Measurements from ENCODE around the gene MEN1. TPM values are rescaled to one million over a fixed set of nuclear protein-coding genes. Genes with fewer than 3 reads are reported as not detected.

Gene MEN1
- total and polyA plus RNA-seq, 2 experiments from 2014 or later = 13.2 to 24.6 TPM

DNA sequence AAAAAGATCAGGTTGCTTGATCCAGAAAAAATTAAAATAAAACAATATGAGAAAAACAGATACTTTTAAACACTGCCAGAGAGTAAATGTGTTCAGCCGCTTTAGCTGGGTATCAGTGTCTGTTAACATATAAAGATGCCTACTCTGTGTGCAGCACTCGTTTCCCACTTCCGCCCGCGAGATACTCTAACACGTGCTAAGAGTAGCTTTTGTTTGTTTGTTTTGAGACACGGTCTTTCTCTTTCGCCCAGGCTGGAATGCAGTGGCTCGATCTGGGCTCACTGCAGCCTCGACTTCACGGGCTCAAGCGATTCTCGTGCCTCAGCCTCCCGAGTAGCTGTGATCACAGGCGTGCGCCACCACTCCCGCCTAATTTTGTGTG, 531 bp upstream of the MEN1 start:
- Histone ChIP-seq H3F3A (ENCODE audit: insufficient read depth) (no peaks in the 10 kb centered on the region), H3K4me3 (peak overlapping the region; percentile 93), H3K27me3 (replicated peaks; ENCODE audit: insufficient read depth) (no peaks in the 10 kb centered on the region), H4K20me1 (ENCODE audit: insufficient read depth) (no peaks in the 10 kb centered on the region), H3K36me3 (ENCODE audit: low read depth) (no peaks in the 10 kb centered on the region), H3K27ac (no peak overlapping the region), H3K9me3 (ENCODE audit: low read depth) (no peaks in the 10 kb centered on the region), H3K9ac (no peak overlapping the region), H3K9me2 (ENCODE audit: insufficient read depth) (no peaks in the 10 kb centered on the region), H3K4me2 (ENCODE audit: unreplicated experiment) (peak overlapping the region; percentile 67), H2AFZ (peak overlapping the region; percentile 66), H3K4me1 (ENCODE audit: insufficient read depth) (peaks cover 7% of the 10 kb centered on the region), H3K79me2 (ENCODE audit: insufficient read depth) (peaks cover 14% of the 10 kb centered on the region)
- DNase-seq = no peak
- TF ChIP-seq EZH2phosphoT487 (IDR thresholded peaks at IDR 0.05; ENCODE audit: insufficient read depth, low read depth) (no peak), EZH2 (IDR thresholded peaks at IDR 0.05; ENCODE audit: insufficient read depth, poor library complexity, severe bottlenecking) (no peak)
- 55% methylated on average over 17 of the region's 17 CpGs for WGBS, 2 experiments (ENCODE audit: low coverage in 1 of 2, low lambda C conversion rate in 2 of 2, missing lambda C conversion rate in 2 of 2)
- in situ Hi-C loops (cut with MboI) = no loop called here

DNA sequence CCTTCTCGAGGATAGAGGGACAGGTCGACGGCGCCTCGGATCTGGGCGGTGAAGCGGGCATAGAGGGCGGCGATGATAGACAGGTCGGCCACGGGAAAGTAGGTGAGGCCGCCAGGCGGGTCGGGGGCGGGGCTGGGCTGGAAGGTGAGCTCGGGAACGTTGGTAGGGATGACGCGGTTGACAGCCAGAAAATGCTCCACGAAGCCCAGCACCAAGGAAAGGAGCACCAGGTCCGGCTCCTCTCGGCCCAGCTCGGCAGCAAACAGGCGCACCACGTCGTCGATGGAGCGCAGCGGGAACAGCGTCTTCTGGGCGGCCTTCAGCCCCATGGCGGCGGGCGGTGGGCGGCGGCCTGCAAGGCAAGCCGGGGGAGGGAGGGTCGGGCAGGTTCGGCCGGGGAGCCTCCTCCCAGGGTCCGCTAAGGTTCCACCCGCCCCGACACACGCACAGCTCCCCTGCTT, 540 bp downstream of the MEN1 start:
- 6 to 12% methylated on average over 25 to 41 of the region's 44 CpGs for WGBS, 2 experiments (ENCODE audit: low coverage in 1 of 2, low lambda C conversion rate in 2 of 2, missing lambda C conversion rate in 2 of 2)
- H2AFZ ChIP-seq = peak overlapping the region; percentile 94
- H3F3A ChIP-seq (ENCODE audit: insufficient read depth) = no peaks in the 10 kb centered on the region
- H3K9me3 ChIP-seq (ENCODE audit: low read depth) = no peaks in the 10 kb centered on the region
- no peaks in the 10 kb centered on the region for H3K36me3 ChIP-seq (ENCODE audit: low read depth)
- H3K4me1 ChIP-seq (ENCODE audit: insufficient read depth) = peaks cover 7% of the 10 kb centered on the region
- H3K4me2 ChIP-seq (ENCODE audit: unreplicated experiment) = peak overlapping the region; percentile 86
- TF ChIP-seq EZH2 (IDR thresholded peaks at IDR 0.05; ENCODE audit: insufficient read depth, poor library complexity, severe bottlenecking) (no peak), EZH2phosphoT487 (IDR thresholded peaks at IDR 0.05; ENCODE audit: insufficient read depth, low read depth) (no peak)
- H3K9me2 ChIP-seq (ENCODE audit: insufficient read depth) = no peaks in the 10 kb centered on the region
- no peaks in the 10 kb centered on the region for H3K27me3 ChIP-seq (replicated peaks; ENCODE audit: insufficient read depth)
- no peaks in the 10 kb centered on the region for H4K20me1 ChIP-seq (ENCODE audit: insufficient read depth)
- DNase-seq = peak; percentile 57
- peak overlapping the region; percentile 84 for H3K9ac ChIP-seq
- in situ Hi-C loops (cut with MboI) = no loop called here
- H3K4me3 ChIP-seq = peak overlapping the region; percentile 93
- peaks cover 14% of the 10 kb centered on the region for H3K79me2 ChIP-seq (ENCODE audit: insufficient read depth)
- H3K27ac ChIP-seq = no peak overlapping the region

- no peak for DNase-seq
- TF ChIP-seq EZH2phosphoT487 (IDR thresholded peaks at IDR 0.05; ENCODE audit: insufficient read depth, low read depth) (no peak), EZH2 (IDR thresholded peaks at IDR 0.05; ENCODE audit: insufficient read depth, poor library complexity, severe bottlenecking) (no peak)
- H3K36me3 ChIP-seq (ENCODE audit: low read depth) = no peaks in the 10 kb centered on the region
- no peaks in the 10 kb centered on the region for H3K27me3 ChIP-seq (replicated peaks; ENCODE audit: insufficient read depth)
- no peak overlapping the region for H3K27ac ChIP-seq
- H3K4me2 ChIP-seq (ENCODE audit: unreplicated experiment) = no peak overlapping the region
- no peaks in the 10 kb centered on the region for H3F3A ChIP-seq (ENCODE audit: insufficient read depth)
- no peak overlapping the region for H3K4me3 ChIP-seq
- WGBS, 2 experiments (ENCODE audit: low coverage in 1 of 2, low lambda C conversion rate in 2 of 2, missing lambda C conversion rate in 2 of 2) = 86 to 88% methylated on average over 9 of the region's 9 CpGs
- no peaks in the 10 kb centered on the region for H4K20me1 ChIP-seq (ENCODE audit: insufficient read depth)
- peaks cover 16% of the 10 kb centered on the region for H3K4me1 ChIP-seq (ENCODE audit: insufficient read depth)
- H3K79me2 ChIP-seq (ENCODE audit: insufficient read depth) = peaks cover 14% of the 10 kb centered on the region
- H3K9me3 ChIP-seq (ENCODE audit: low read depth) = no peaks in the 10 kb centered on the region
- no peak overlapping the region for H2AFZ ChIP-seq
- no peak overlapping the region for H3K9ac ChIP-seq
- in situ Hi-C loops (cut with MboI) = no loop called here
- H3K9me2 ChIP-seq (ENCODE audit: insufficient read depth) = no peaks in the 10 kb centered on the region
These were observed 4.9 kb downstream of the MEN1 start for GRCh38 chr11:64805481-64805880.

DNA sequence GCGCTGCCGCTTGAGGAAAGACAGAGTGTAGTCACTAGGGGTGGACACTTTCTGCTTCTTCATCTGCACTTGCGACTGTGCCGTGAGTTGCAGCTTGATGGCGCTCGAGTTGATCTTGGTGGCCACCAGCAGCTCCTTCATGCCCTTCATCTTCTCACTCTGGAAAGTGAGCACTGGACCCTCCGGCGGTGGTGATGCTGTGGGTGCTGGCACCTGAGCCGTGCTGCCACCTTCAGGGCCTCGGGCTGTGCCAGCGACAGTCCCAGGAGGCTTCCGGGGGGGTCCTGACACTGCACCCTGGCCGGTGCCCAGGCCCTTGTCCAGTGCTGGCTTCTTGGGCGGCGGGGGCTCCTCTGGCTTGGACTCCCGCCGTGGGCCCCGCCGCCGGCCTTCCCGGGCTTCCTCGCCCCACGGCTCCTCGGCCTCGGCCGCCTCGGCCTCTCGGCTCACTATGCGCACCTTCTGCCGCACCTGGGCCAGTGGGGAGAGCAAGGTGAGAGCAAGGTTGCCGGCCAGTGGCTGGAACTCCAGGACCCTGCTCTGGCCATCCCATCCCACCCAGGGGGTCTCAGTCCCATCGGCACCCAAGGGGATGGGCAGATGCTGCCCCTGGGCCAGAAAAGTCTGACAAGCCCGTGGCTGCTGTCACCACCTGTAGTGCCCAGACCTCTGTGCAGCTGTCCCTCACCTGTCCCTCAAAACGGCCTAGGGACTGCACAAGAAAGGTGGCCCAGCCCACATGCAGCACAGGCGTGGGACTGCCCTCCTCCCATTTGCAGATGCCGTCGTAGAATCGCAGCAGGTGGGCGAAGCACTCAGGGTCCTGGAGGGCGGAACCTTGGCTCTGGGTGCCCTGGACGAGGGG, 5.8 kb downstream of the MEN1 start:
- no peak overlapping the region for H3K27ac ChIP-seq
- peaks cover 14% of the 10 kb centered on the region for H3K4me1 ChIP-seq (ENCODE audit: insufficient read depth)
- in situ Hi-C loops (cut with MboI) = no loop called here
- peak overlapping the region; percentile 80 for H3K9ac ChIP-seq
- no peaks in the 10 kb centered on the region for H4K20me1 ChIP-seq (ENCODE audit: insufficient read depth)
- H3K79me2 ChIP-seq (ENCODE audit: insufficient read depth) = peaks cover 6% of the 10 kb centered on the region
- H3K27me3 ChIP-seq (replicated peaks; ENCODE audit: insufficient read depth) = no peaks in the 10 kb centered on the region
- no peak overlapping the region for H2AFZ ChIP-seq
- TF ChIP-seq EZH2 (IDR thresholded peaks at IDR 0.05; ENCODE audit: insufficient read depth, poor library complexity, severe bottlenecking) (no peak), EZH2phosphoT487 (IDR thresholded peaks at IDR 0.05; ENCODE audit: insufficient read depth, low read depth) (no peak)
- no peaks in the 10 kb centered on the region for H3K36me3 ChIP-seq (ENCODE audit: low read depth)
- peak overlapping the region; percentile 99 for H3K4me2 ChIP-seq (ENCODE audit: unreplicated experiment)
- no peaks in the 10 kb centered on the region for H3K9me2 ChIP-seq (ENCODE audit: insufficient read depth)
- WGBS, 2 experiments (ENCODE audit: low coverage in 1 of 2, low lambda C conversion rate in 2 of 2, missing lambda C conversion rate in 2 of 2) = 84 to 90% methylated on average over 26 to 41 of the region's 41 CpGs
- no peaks in the 10 kb centered on the region for H3F3A ChIP-seq (ENCODE audit: insufficient read depth)
- H3K9me3 ChIP-seq (ENCODE audit: low read depth) = no peaks in the 10 kb centered on the region
- H3K4me3 ChIP-seq = 0 out of 2 replicates have a peak overlapping the region, but pooled peaks have one; percentile 88
- peak; percentile 32 for DNase-seq
